HCT116 (cell line): ENCODE data around the gene PLD4. TPM values are rescaled to one million over a fixed set of nuclear protein-coding genes. Genes with fewer than 3 reads are reported as not detected.

Experiments
- ATAC-seq: fragments of 200-7000 bp; cut with Tn5 transposase; 2 replicates; pipeline ENCODE4 v1.9.1; 2020; ENCODE audit warnings: mild to moderate bottlenecking, moderate library complexity
- BruUV-seq: library from RNA; stranded (reverse); fragments of 400-500 nt; replicated peaks from 2 replicates; lab custom pipeline; 2021; lab: Mats Ljungman, UMichigan
- CTCF ChIA-PET: fragments of 300-600 bp; sonication (Branson Sonifier 250); formaldehyde crosslinking; loops from one replicate; lab custom pipeline; 2021; ENCODE audit warnings: antibody characterized with exemption; lab: Charles Lee
- POLR2A ChIA-PET: fragments of 300-600, 350-600 bp; sonication (Branson Sonifier 250); formaldehyde crosslinking; loops from one replicate; lab custom pipeline; 2021; ENCODE audit warnings: antibody characterized with exemption; lab: Charles Lee
- RAD21 ChIA-PET, 2 experiments: fragments of 300-600 bp; sonication (Branson Sonifier 250); formaldehyde crosslinking; loops; one replicate each; lab custom pipeline; 2023; ENCODE audit warnings: low total read pairs in 2 of 2; ENCODE audit not compliant: uncharacterized antibody in 2 of 2, unreplicated experiment in 2 of 2, low non-redundant PET in 1 of 2; lab: Charles Lee
- DNase-seq: peaks from one replicate; pipeline ENCODE4 v3.0.0-alpha.2; 2010; ENCODE audit warnings: low read depth, low spot score
- H2AFZ ChIP-seq: fragments of 200-600 bp; shearing (Covaris generic), sonication (generic); 2 replicates; pipeline ENCODE4 v1.6.1; 2017; ENCODE audit warnings: low read depth, mixed run types, mixed read lengths, antibody characterized with exemption, low read length; ENCODE audit not compliant: poor library complexity, severe bottlenecking
- H3K27ac ChIP-seq: 2 replicates; pipeline ENCODE4 v1.5.1; 2012; ENCODE audit warnings: low read depth, low read length
- H3K27me3 ChIP-seq: fragments of 200-600 bp; sonication (generic); 2 replicates; pipeline ENCODE4 v1.6.1; 2016; ENCODE audit warnings: mixed run types, low read length, mixed read lengths; ENCODE audit not compliant: insufficient read depth
- H3K36me3 ChIP-seq, 2 experiments: fragments of 200-500 bp in 1 of 2; fragments of 200-600 bp in 1 of 2; sonication (Bioruptor generic) in 1 of 2; sonication (generic) in 1 of 2; 2 replicates each; pipeline versions ENCODE4 v1.5.1 to v1.6.1; 2014 to 2016; ENCODE audit warnings: low read length in 2 of 2, inconsistent platforms in 1 of 2, mixed read lengths in 1 of 2, mixed run types in 1 of 2; ENCODE audit not compliant: insufficient read depth in 2 of 2, control insufficient read depth in 1 of 2
- H3K4me1 ChIP-seq, 2 experiments: fragments of 200-600 bp in 1 of 2; sonication (generic) in 1 of 2; 2 replicates each; pipeline versions ENCODE4 v1.5.1 to v1.6.1; 2012 to 2017; ENCODE audit warnings: low read length in 2 of 2, inconsistent platforms in 1 of 2, mild to moderate bottlenecking in 1 of 2, mixed read lengths in 1 of 2, mixed run types in 1 of 2, moderate library complexity in 1 of 2; ENCODE audit not compliant: insufficient read depth in 2 of 2, control insufficient read depth in 1 of 2
- H3K4me2 ChIP-seq: fragments of 200-600 bp; sonication (generic); 2 replicates; pipeline ENCODE4 v1.6.1; 2017; ENCODE audit warnings: mixed run types, low read length, mixed read lengths
- H3K4me3 ChIP-seq, 2 experiments: fragments of 200-600 bp in 1 of 2; sonication (generic) in 1 of 2; replicated peaks in 1 of 2; 2 replicates each; pipeline ENCODE4 v1.5.1; 2011 to 2016; ENCODE audit warnings: low read length in 2 of 2, control low read depth in 1 of 2, low read depth in 1 of 2, mild to moderate bottlenecking in 1 of 2, mixed read lengths in 1 of 2, mixed run types in 1 of 2
- H3K79me2 ChIP-seq: fragments of 200-600 bp; sonication (generic); 2 replicates; pipeline ENCODE4 v1.6.1; 2017; ENCODE audit warnings: mild to moderate bottlenecking, mixed run types, low read length, moderate library complexity, mixed read lengths; ENCODE audit not compliant: insufficient read depth
- H3K9ac ChIP-seq: fragments of 200-600 bp; sonication (generic); 2 replicates; pipeline ENCODE4 v1.6.1; 2016; ENCODE audit warnings: low read length, mixed read lengths
- H3K9me2 ChIP-seq: fragments of 200-600 bp; sonication (generic), shearing (Covaris generic); 2 replicates; pipeline ENCODE4 v1.6.1; 2017; ENCODE audit warnings: mixed run types, mild to moderate bottlenecking, moderate library complexity; ENCODE audit not compliant: insufficient read depth
- H3K9me3 ChIP-seq, 2 experiments: fragments of 200-500 bp in 1 of 2; fragments of 200-600 bp in 1 of 2; sonication (Bioruptor generic) in 1 of 2; sonication (generic) in 1 of 2; 2 replicates each; pipeline ENCODE4 v1.6.1; 2014 to 2017; ENCODE audit warnings: low read length in 2 of 2, mixed read lengths in 2 of 2, inconsistent platforms in 1 of 2, low read depth in 1 of 2, mild to moderate bottlenecking in 1 of 2, mixed run types in 1 of 2, moderate library complexity in 1 of 2; ENCODE audit not compliant: control insufficient read depth in 1 of 2, insufficient read depth in 1 of 2
- H4K20me1 ChIP-seq: fragments of 200-600 bp; sonication (generic), shearing (Covaris generic); 2 replicates; pipeline ENCODE4 v1.6.1; 2017; ENCODE audit warnings: mixed run types, mild to moderate bottlenecking, moderate library complexity; ENCODE audit not compliant: insufficient read depth
- ATF3 ChIP-seq: IDR thresholded peaks from 2 replicates; pipeline ENCODE4 v1.6.1; 2012
- CBX3 ChIP-seq: IDR thresholded peaks from 2 replicates; pipeline ENCODE4 v1.6.1; 2012; ENCODE audit warnings: low read depth
- CEBPB ChIP-seq: IDR thresholded peaks from 2 replicates; pipeline ENCODE4 v1.6.1; 2012; ENCODE audit warnings: low read depth
- EGR1 ChIP-seq: IDR thresholded peaks from 2 replicates; pipeline ENCODE4 v1.6.1; 2012; ENCODE audit warnings: low read depth
- ELF1 ChIP-seq: IDR thresholded peaks from 2 replicates; pipeline ENCODE4 v1.6.1; 2012; ENCODE audit warnings: low read depth, borderline replicate concordance
- EZH2 ChIP-seq: fragments of 200-600 bp; sonication (generic); IDR thresholded peaks from 2 replicates; pipeline ENCODE4 v1.6.1; 2017; ENCODE audit warnings: antibody characterized with exemption, mixed run types
- EZH2phosphoT487 ChIP-seq: fragments of 200-600 bp; IDR thresholded peaks from 2 replicates; pipeline ENCODE4 v1.6.1; 2018; ENCODE audit warnings: antibody characterized with exemption, borderline replicate concordance
- JUND ChIP-seq: IDR thresholded peaks from 2 replicates; pipeline ENCODE4 v1.6.1; 2012
- POLR2A ChIP-seq: IDR thresholded peaks from 2 replicates; pipeline ENCODE4 v1.7.0; 2011; ENCODE audit warnings: borderline replicate concordance; ENCODE audit not compliant: insufficient read depth, insufficient read length; ENCODE audit errors: extremely low read depth
- POLR2AphosphoS5 ChIP-seq: IDR thresholded peaks from 2 replicates; pipeline ENCODE4 v1.6.1; 2011; ENCODE audit warnings: mild to moderate bottlenecking, low read depth, low read length, moderate library complexity
- REST ChIP-seq: IDR thresholded peaks from 2 replicates; pipeline ENCODE4 v1.6.1; 2012; ENCODE audit warnings: low read depth
- SIN3A ChIP-seq: IDR thresholded peaks from 2 replicates; pipeline ENCODE4 v1.6.1; 2012; ENCODE audit warnings: low read depth
- SP1 ChIP-seq: IDR thresholded peaks from 2 replicates; pipeline ENCODE4 v1.6.1; 2012; ENCODE audit warnings: low read depth
- SRF ChIP-seq: IDR thresholded peaks from 2 replicates; pipeline ENCODE4 v1.6.1; 2012; ENCODE audit warnings: low read depth
- TCF7L2 ChIP-seq: IDR thresholded peaks from 2 replicates; pipeline ENCODE4 v1.7.0; 2011; ENCODE audit warnings: borderline replicate concordance, inconsistent platforms; ENCODE audit not compliant: insufficient read depth, insufficient read length; ENCODE audit errors: extremely low read depth
- ZFX ChIP-seq: fragments of 450-650 bp; IDR thresholded peaks from 2 replicates; pipeline ENCODE4 v1.6.1; 2017
- intact Hi-C: fragments of 100-400 bp; cut with micrococcal nuclease; formaldehyde crosslinking; loops from 2 replicates; pipeline ENCODE4 v1.10.0; 2022
- total RNA-seq: library from RNA; stranded (reverse); gene quantifications from one replicate; pipeline ENCODE4 v1.2.1, GENCODE V29; 2021; ENCODE audit not compliant: unreplicated experiment

PLD4 gene
- total RNA-seq, 1 experiment from 2014 or later: 0.12 TPM

GRCh38 chr14:104966981-104967385, 42.3 kb downstream of the PLD4 start:
- H3K79me2 ChIP-seq: no peaks in the 10 kb centered on the region
- no TSS peak for BruUV-seq
- H3K4me2 ChIP-seq: peak overlapping the region; percentile 90
- H3K9me3 ChIP-seq: no peaks in the 10 kb centered on the region
- no peak for TF ChIP-seq JUND
- no peak for TF ChIP-seq POLR2AphosphoS5
- no peak for TF ChIP-seq ATF3
- no peak for TF ChIP-seq CBX3
- TF ChIP-seq TCF7L2: no peak
- no peak for TF ChIP-seq SP1
- TF ChIP-seq EZH2phosphoT487: no peak
- no peak for TF ChIP-seq ELF1
- TF ChIP-seq CEBPB: no peak
- no peak for TF ChIP-seq SRF
- no peak for TF ChIP-seq POLR2A
- TF ChIP-seq EZH2: no peak
- no peak for TF ChIP-seq ZFX
- no peak for TF ChIP-seq EGR1
- no peak for TF ChIP-seq REST
- no peak for TF ChIP-seq SIN3A
- ChIA-PET RAD21 (no interaction called here), POLR2A (no interaction called here), CTCF (interaction anchor here (1.1 to 1.3 kb wide), 2 partner anchors 70 to 78 kb away, joined by 3 read pairs; no protein-coding TSS in a partner anchor)
- intact Hi-C loops: no loop called here
- no peaks in the 10 kb centered on the region for H3K9me2 ChIP-seq
- peaks cover 46 to 57% of the 10 kb centered on the region in 2 experiments for H3K4me1 ChIP-seq
- ATAC-seq: no peak
- no peak for DNase-seq
- peak overlapping the region; percentile 42 to 56; a peak in 3 of 4 replicates for H3K4me3 ChIP-seq
- H4K20me1 ChIP-seq: no peaks in the 10 kb centered on the region
- H3K27me3 ChIP-seq: no peaks in the 10 kb centered on the region
- peak overlapping the region; percentile 98; the same call in 1 of the 2 replicates for H3K27ac ChIP-seq
- H3K36me3 ChIP-seq: no peaks in the 10 kb centered on the region; a peak in 1 of 4 replicates
- H2AFZ ChIP-seq: no peak overlapping the region
- H3K9ac ChIP-seq: peak overlapping the region; percentile 80
